HEK293 (cell line): ENCODE results near the gene ZMYM2.

Experiments
- CTCF ChIA-PET: fragments of 350-600 bp; formaldehyde crosslinking; extraction: SDS; loops from one replicate; lab custom pipeline; 2021; ENCODE audit warnings: antibody characterized with exemption; lab: Yijun Ruan, JAX
- POLR2A ChIA-PET: fragments of 300-600 bp; formaldehyde crosslinking; extraction: SDS; loops from one replicate; lab custom pipeline; 2020; ENCODE audit warnings: antibody characterized with exemption, inconsistent platforms; lab: Yijun Ruan, JAX
- H3K27ac ChIP-seq: fragments of 200-500 bp; sonication (Bioruptor generic); 2 replicates; pipeline ENCODE4 v1.5.1; 2014; ENCODE audit warnings: low read depth, low read length, control low read depth, inconsistent platforms; ENCODE audit errors: extremely low read depth
- H3K36me3 ChIP-seq, 2 experiments: fragments of 200-500 bp in 1 of 2; sonication (Bioruptor generic) in 1 of 2; 1 replicate in 1 of 2; 2 replicates in 1 of 2; pipeline ENCODE4 v1.5.1; 2014 to 2017; ENCODE audit warnings: inconsistent platforms in 2 of 2, low read length in 2 of 2; ENCODE audit not compliant: control insufficient read depth in 2 of 2, insufficient read depth in 1 of 2
- H3K4me1 ChIP-seq: fragments of 200-500 bp; sonication (Bioruptor generic); 2 replicates; pipeline ENCODE4 v1.5.1; 2014; ENCODE audit warnings: mild to moderate bottlenecking, low read length, inconsistent platforms; ENCODE audit not compliant: control insufficient read depth, insufficient read depth
- H3K4me3 ChIP-seq: 2 replicates; pipeline ENCODE4 v1.5.1; 2011; ENCODE audit warnings: low read depth, mild to moderate bottlenecking, control low read depth, low read length, moderate library complexity
- H3K9me3 ChIP-seq: fragments of 200-500 bp; sonication (Bioruptor generic); 2 replicates; pipeline ENCODE4 v1.5.1; 2014; ENCODE audit warnings: low read depth, low read length, inconsistent platforms; ENCODE audit not compliant: control insufficient read depth, insufficient read depth
- ATF2 ChIP-seq: fragments of 450-650 bp; formaldehyde crosslinking; IDR thresholded peaks from 2 replicates; pipeline ENCODE4 v1.5.1; 2016; ENCODE audit warnings: missing biosample characterization, missing genetic modification characterization, low read depth
- BCL11B ChIP-seq: fragments of 450-650 bp; formaldehyde crosslinking; IDR thresholded peaks from 2 replicates; pipeline ENCODE4 v1.5.1; 2016; ENCODE audit warnings: low read depth, missing biosample characterization, missing genetic modification characterization
- BCL6B ChIP-seq: fragments of 450-650 bp; formaldehyde crosslinking; IDR thresholded peaks from 2 replicates; pipeline ENCODE4 v1.5.1; 2017; ENCODE audit warnings: missing biosample characterization, missing genetic modification characterization
- KLF17 ChIP-seq: fragments of 450-650 bp; formaldehyde crosslinking; IDR thresholded peaks from 2 replicates; pipeline ENCODE4 v1.5.1; 2016; ENCODE audit warnings: missing biosample characterization, missing genetic modification characterization
- PRDM10 ChIP-seq: fragments of 450-650 bp; formaldehyde crosslinking; IDR thresholded peaks from 2 replicates; pipeline ENCODE4 v1.5.1; 2016; ENCODE audit warnings: missing biosample characterization, missing genetic modification characterization
- SP7 ChIP-seq: fragments of 450-650 bp; formaldehyde crosslinking; IDR thresholded peaks from 2 replicates; pipeline ENCODE4 v1.5.1; 2016; ENCODE audit warnings: missing biosample characterization, missing genetic modification characterization
- ZFP69B ChIP-seq: fragments of 450-650 bp; formaldehyde crosslinking; IDR thresholded peaks from 2 replicates; pipeline ENCODE4 v1.5.1; 2016; ENCODE audit warnings: missing biosample characterization, missing genetic modification characterization
- ZNF121 ChIP-seq: fragments of 450-650 bp; formaldehyde crosslinking; IDR thresholded peaks from 2 replicates; pipeline ENCODE4 v1.5.1; 2016; ENCODE audit warnings: missing biosample characterization, missing genetic modification characterization
- ZNF433 ChIP-seq: fragments of 450-650 bp; formaldehyde crosslinking; IDR thresholded peaks from 2 replicates; pipeline ENCODE4 v1.5.1; 2016; ENCODE audit warnings: missing biosample characterization, missing genetic modification characterization, low read depth
- ZNF580 ChIP-seq: fragments of 450-650 bp; formaldehyde crosslinking; IDR thresholded peaks from 2 replicates; pipeline ENCODE4 v1.5.1; 2016; ENCODE audit warnings: missing biosample characterization, missing genetic modification characterization
- ZNF623 ChIP-seq: fragments of 450-650 bp; formaldehyde crosslinking; IDR thresholded peaks from 2 replicates; pipeline ENCODE4 v1.5.1; 2016; ENCODE audit warnings: missing biosample characterization, missing genetic modification characterization
- ZNF658 ChIP-seq: fragments of 450-650 bp; formaldehyde crosslinking; IDR thresholded peaks from 2 replicates; pipeline ENCODE4; 2016; ENCODE audit warnings: missing biosample characterization, missing genetic modification characterization
- ZNF830 ChIP-seq: fragments of 450-650 bp; IDR thresholded peaks from 2 replicates; pipeline ENCODE4 v1.5.0; 2018; ENCODE audit warnings: missing biosample characterization, missing genetic modification characterization, low read depth, mild to moderate bottlenecking, moderate library complexity

ZMYM2 gene

GRCh38 chr13:20137875-20138274 is 179.3 kb downstream of the ZMYM2 start (continued):
- TF ChIP-seq ZFP69B (tag by site-specific recombination): no peak
- TF ChIP-seq ZNF623: no peak
- no peak for TF ChIP-seq ZNF433 (tag by site-specific recombination)

- H3K4me3 ChIP-seq: no peak overlapping the region
- POLR2A ChIA-PET: no interaction called here
- CTCF ChIA-PET: interaction anchor here (0.6 kb wide), 1 partner anchor 67 kb away, joined by 3 read pairs; no protein-coding TSS in a partner anchor
- no peak for TF ChIP-seq ZNF121 (tag by site-specific recombination)
- TF ChIP-seq KLF17: no peak
- no peak for TF ChIP-seq BCL6B (tag by site-specific recombination)
- no peak for TF ChIP-seq ATF2 (tag by site-specific recombination)
- TF ChIP-seq ZNF830 (tag by site-specific recombination): no peak
- TF ChIP-seq BCL11B (tag by site-specific recombination): no peak
- no peak for TF ChIP-seq ZNF658 (tag by site-specific recombination)
- no peak for TF ChIP-seq SP7
- no peak for TF ChIP-seq ZNF580 (tag by site-specific recombination)
- TF ChIP-seq PRDM10 (tag by site-specific recombination): no peak
- TF ChIP-seq, all 188 proteins: peak for 0
- no peak overlapping the region for H3K27ac ChIP-seq
- H3K4me1 ChIP-seq: peaks cover 13% of the 10 kb centered on the region
- peaks cover 0 to 4% of the 10 kb centered on the region in 2 experiments; a peak in 1 of 3 replicates for H3K36me3 ChIP-seq
- no peaks in the 10 kb centered on the region for H3K9me3 ChIP-seq
These were observed 182.0 kb downstream of the ZMYM2 start for GRCh38 chr13:20140487-20140886.
